Ishikawa (cell line): ENCODE results near the gene YWHAH.

ENCODE experiments used
- EGR1 ChIP-seq: IDR thresholded peaks from 2 replicates; pipeline ENCODE4 v1.6.1; 2012
- EP300 ChIP-seq: IDR thresholded peaks from 2 replicates; pipeline ENCODE4 v1.6.1; 2012; ENCODE audit warnings: borderline replicate concordance
- RAD21 ChIP-seq: IDR thresholded peaks from 2 replicates; pipeline ENCODE4 v1.6.1; 2012; ENCODE audit warnings: low read depth
- REST ChIP-seq: IDR thresholded peaks from 2 replicates; pipeline ENCODE4 v1.6.1; 2012; ENCODE audit warnings: low read depth, mild to moderate bottlenecking
- TAF1 ChIP-seq: IDR thresholded peaks from 2 replicates; pipeline ENCODE4 v1.6.1; 2012; ENCODE audit warnings: low read depth, mild to moderate bottlenecking
- TF ChIP-seq, protein P1 (sequence below): IDR thresholded peaks from 2 replicates; pipeline ENCODE4 v1.6.1; 2012

DNA sequence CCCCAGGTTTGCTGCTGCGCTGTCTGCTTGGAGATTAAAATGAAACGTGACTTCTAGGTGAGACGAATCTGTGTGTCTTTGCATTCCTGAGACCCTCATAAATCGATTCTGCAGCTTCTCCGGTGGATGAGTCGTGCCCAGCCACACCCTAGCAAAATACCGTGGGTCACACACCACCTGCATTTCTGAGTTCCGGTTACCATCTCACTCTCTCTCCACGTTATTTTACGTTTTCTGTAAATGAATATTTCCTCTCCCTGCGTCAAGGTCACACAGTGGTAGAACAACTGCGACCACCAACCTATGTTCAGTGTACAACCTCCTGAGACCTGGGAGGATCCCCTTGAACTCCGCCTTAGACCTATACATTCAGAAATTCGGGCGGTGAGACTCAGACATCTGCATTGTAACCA, 1.1 kb downstream of the YWHAH start:
- TF ChIP-seq TAF1, result no peak
- TF ChIP-seq EGR1, result no peak
- TF ChIP-seq, protein P1, sequence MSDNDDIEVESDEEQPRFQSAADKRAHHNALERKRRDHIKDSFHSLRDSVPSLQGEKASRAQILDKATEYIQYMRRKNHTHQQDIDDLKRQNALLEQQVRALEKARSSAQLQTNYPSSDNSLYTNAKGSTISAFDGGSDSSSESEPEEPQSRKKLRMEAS, result no peak
- no peak for TF ChIP-seq RAD21
- TF ChIP-seq REST, result no peak
- TF ChIP-seq EP300, result no peak
